ENCODE data around the gene TMEM62. TPM values are rescaled to one million over a fixed set of nuclear protein-coding genes. Genes with fewer than 3 reads are reported as not detected.

TMEM62 gene
- total RNA-seq, 1 donor from 2014 or later = 52.2 TPM

GRCh38 chr15:43094416-43095030 is 38.9 kb upstream of the TMEM62 start:
- H3K4me3 Mint-ChIP-seq = no peak overlapping the region
- intact Hi-C loops (cut with micrococcal nuclease) = no loop called here
- H3K36me3 Mint-ChIP-seq (ENCODE audit: low read depth) = peaks cover 59% of the 10 kb centered on the region
- POLR2A ChIA-PET = no interaction called here
- CTCF ChIA-PET = no interaction called here
- no peak for TF ChIP-seq CTCF (IDR thresholded peaks at IDR 0.05)
- no peaks in the 10 kb centered on the region for H3K9me3 Mint-ChIP-seq
- DNase-seq (no peak), ATAC-seq (ENCODE audit: low read depth) (no peak)
- H3K27me3 Mint-ChIP-seq = no peaks in the 10 kb centered on the region
- no peak overlapping the region for H3K27ac Mint-ChIP-seq
- peaks cover 51% of the 10 kb centered on the region for H3K4me1 Mint-ChIP-seq

GRCh38 chr15:43095243-43095642 is 38.1 kb upstream of the TMEM62 start:
- TF ChIP-seq CTCF (IDR thresholded peaks at IDR 0.05) = no peak
- DNase-seq = no peak
- H3K36me3 Mint-ChIP-seq (ENCODE audit: low read depth) = peaks cover 59% of the 10 kb centered on the region
- ChIA-PET CTCF (no interaction called here), POLR2A (no interaction called here)
- intact Hi-C loops (cut with micrococcal nuclease) = no loop called here
- no peaks in the 10 kb centered on the region for H3K9me3 Mint-ChIP-seq
- H3K4me3 Mint-ChIP-seq = no peak overlapping the region
- H3K27me3 Mint-ChIP-seq = no peaks in the 10 kb centered on the region
- no peak overlapping the region for H3K27ac Mint-ChIP-seq
- no peak for ATAC-seq (ENCODE audit: low read depth)
- peaks cover 48% of the 10 kb centered on the region for H3K4me1 Mint-ChIP-seq

- no peak for DNase-seq
- POLR2A ChIA-PET = interaction anchor here (0.7 kb wide), 1 partner anchor 513 kb away, joined by 7 read pairs; no protein-coding TSS in a partner anchor
- intact Hi-C loops (cut with micrococcal nuclease) = no loop called here
- Mint-ChIP-seq H3K9me3 (no peaks in the 10 kb centered on the region), H3K27ac (no peak overlapping the region), H3K36me3 (ENCODE audit: low read depth) (peaks cover 62% of the 10 kb centered on the region), H3K27me3 (no peaks in the 10 kb centered on the region), H3K4me1 (peaks cover 49% of the 10 kb centered on the region), H3K4me3 (no peak overlapping the region)
- no peak for TF ChIP-seq CTCF (IDR thresholded peaks at IDR 0.05)
- CTCF ChIA-PET = interaction anchor here (0.6 kb wide), 1 partner anchor 1661 kb away, joined by 4 read pairs; no protein-coding TSS in a partner anchor
- ATAC-seq (ENCODE audit: low read depth) = no peak
These were observed 37.6 kb upstream of the TMEM62 start for GRCh38 chr15:43095708-43096347.

- DNase-seq (no peak), ATAC-seq (ENCODE audit: low read depth) (no peak)
- no peak for TF ChIP-seq CTCF (IDR thresholded peaks at IDR 0.05)
- H3K27me3 Mint-ChIP-seq = no peaks in the 10 kb centered on the region
- H3K4me1 Mint-ChIP-seq = peaks cover 55% of the 10 kb centered on the region
- H3K4me3 Mint-ChIP-seq = no peak overlapping the region
- H3K9me3 Mint-ChIP-seq = no peaks in the 10 kb centered on the region
- peaks cover 64% of the 10 kb centered on the region for H3K36me3 Mint-ChIP-seq (ENCODE audit: low read depth)
- CTCF ChIA-PET = interaction anchor here (0.6 kb wide), 1 partner anchor 1662 kb away, joined by 4 read pairs; no protein-coding TSS in a partner anchor
- POLR2A ChIA-PET = interaction anchor here (0.7 to 1.5 kb wide), 2 partner anchors 10 to 514 kb away, joined by 3 to 7 read pairs; no protein-coding TSS in a partner anchor
- intact Hi-C loops (cut with micrococcal nuclease) = no loop called here
- H3K27ac Mint-ChIP-seq = no peak overlapping the region
These were observed 37.0 kb upstream of the TMEM62 start for GRCh38 chr15:43096411-43096810.

GRCh38 chr15:43099105-43099845 is 34.1 kb upstream of the TMEM62 start:
- peaks cover 59% of the 10 kb centered on the region for H3K4me1 Mint-ChIP-seq
- no peaks in the 10 kb centered on the region for H3K27me3 Mint-ChIP-seq
- peaks cover 70% of the 10 kb centered on the region for H3K36me3 Mint-ChIP-seq (ENCODE audit: low read depth)
- no peak overlapping the region for H3K4me3 Mint-ChIP-seq
- no peak for ATAC-seq (ENCODE audit: low read depth)
- DNase-seq = no peak
- intact Hi-C loops (cut with micrococcal nuclease) = no loop called here
- ChIA-PET POLR2A (no interaction called here), CTCF (interaction anchor here (0.7 kb wide), 1 partner anchor 71 kb away, joined by 3 read pairs; no protein-coding TSS in a partner anchor)
- no peak overlapping the region for H3K27ac Mint-ChIP-seq
- TF ChIP-seq CTCF (IDR thresholded peaks at IDR 0.05) = no peak
- no peaks in the 10 kb centered on the region for H3K9me3 Mint-ChIP-seq
